Colonic mucosa (tissue), 4 donors: ENCODE measurements around the gene PSMC3. TPM values are rescaled to one million over a fixed set of nuclear protein-coding genes. Genes with fewer than 3 reads are reported as not detected.
A peak's percentile ranks its signal among the peaks of the same experiment; 100 is the strongest.

Source experiments
- DNase-seq: peaks from one replicate; pipeline ENCODE4 v3.0.0-alpha.2; 2020
- H3K27ac ChIP-seq: fragments of 200-600 bp; one replicate; pipeline ENCODE4 v1.8.0; 2021
- H3K27me3 ChIP-seq: fragments of 200-600 bp; one replicate; pipeline ENCODE4 v1.8.0; 2021
- H3K36me3 ChIP-seq: fragments of 200-600 bp; one replicate; pipeline ENCODE4 v1.8.0; 2021
- H3K4me1 ChIP-seq: fragments of 200-600 bp; one replicate; pipeline ENCODE4 v1.8.0; 2021; ENCODE audit warnings: mild to moderate bottlenecking
- H3K4me3 ChIP-seq: fragments of 200-600 bp; one replicate; pipeline ENCODE4 v1.8.0; 2021
- H3K9ac ChIP-seq, 2 donors: one replicate each; pipeline ENCODE4 v1.7.0; 2013; ENCODE audit warnings: control low read depth in 2 of 2, low read depth in 2 of 2, low read length in 2 of 2
- H3K9me3 ChIP-seq: fragments of 200-600 bp; one replicate; pipeline ENCODE4 v1.8.0; 2021
- intact Hi-C: fragments of 100-400 bp; cut with DNase I; formaldehyde crosslinking; loops from one replicate; pipeline ENCODE4 v1.14.1; 2022
- total RNA-seq, 2 donors: library from RNA; stranded (reverse); fragmentation: NEBNext Ultra II Directional in 1 of 2; extraction: Animal tissue kit (Norgen Biotek cat#: 25700) in 1 of 2; gene quantifications; one replicate each; pipeline ENCODE4 v1.2.1, GENCODE V29; 2021
- TF ChIP-seq, protein P1 (sequence below): fragments of 200-600 bp; IDR thresholded peaks from one replicate; pipeline ENCODE4 v1.8.0; 2022; ENCODE audit warnings: antibody characterized with exemption, mild to moderate bottlenecking
- donor health status: healthy.
- donor health status: DM: no; HTN: no; CAD: no.
- donor health status: DM: no; HTN: no; CAD: no.

PSMC3 gene
- total RNA-seq, 2 donors from 2014 or later: 74.4 to 152 TPM

DNA sequence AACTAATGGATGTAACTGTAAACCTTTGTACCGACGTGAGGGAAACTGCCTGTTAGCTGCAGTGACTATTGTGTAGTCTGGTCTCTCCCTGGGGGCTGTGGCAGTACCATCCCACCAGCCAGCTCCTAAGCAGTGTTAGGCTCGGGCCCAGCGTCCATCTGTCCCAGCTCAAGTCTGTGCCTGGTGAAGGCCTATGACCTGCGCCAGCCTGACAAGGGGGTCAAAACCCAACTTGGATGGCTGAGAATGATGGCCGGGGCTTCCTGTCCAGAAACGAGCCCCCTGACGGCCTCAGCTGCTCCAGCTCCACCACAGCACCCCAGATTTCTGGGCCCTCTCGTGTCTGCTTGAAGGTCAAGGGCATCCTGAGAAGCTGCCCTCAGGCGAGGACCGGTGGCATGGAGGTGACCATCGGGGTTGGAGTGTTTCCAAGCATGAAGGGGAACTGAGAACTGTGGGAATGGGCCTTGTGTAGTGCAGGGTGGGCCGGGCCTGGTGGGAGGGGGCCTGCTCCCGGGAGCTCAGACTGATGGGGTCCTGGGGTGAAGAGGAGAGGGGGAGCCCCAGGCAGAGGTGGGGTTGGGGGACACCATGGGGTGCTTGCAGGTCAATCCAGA lies 33.6 kb downstream of the PSMC3 start:
- H3K9me3 ChIP-seq: no peaks in the 10 kb centered on the region
- intact Hi-C loops: no loop called here
- H3K36me3 ChIP-seq: no peaks in the 10 kb centered on the region
- TF ChIP-seq, protein P1, sequence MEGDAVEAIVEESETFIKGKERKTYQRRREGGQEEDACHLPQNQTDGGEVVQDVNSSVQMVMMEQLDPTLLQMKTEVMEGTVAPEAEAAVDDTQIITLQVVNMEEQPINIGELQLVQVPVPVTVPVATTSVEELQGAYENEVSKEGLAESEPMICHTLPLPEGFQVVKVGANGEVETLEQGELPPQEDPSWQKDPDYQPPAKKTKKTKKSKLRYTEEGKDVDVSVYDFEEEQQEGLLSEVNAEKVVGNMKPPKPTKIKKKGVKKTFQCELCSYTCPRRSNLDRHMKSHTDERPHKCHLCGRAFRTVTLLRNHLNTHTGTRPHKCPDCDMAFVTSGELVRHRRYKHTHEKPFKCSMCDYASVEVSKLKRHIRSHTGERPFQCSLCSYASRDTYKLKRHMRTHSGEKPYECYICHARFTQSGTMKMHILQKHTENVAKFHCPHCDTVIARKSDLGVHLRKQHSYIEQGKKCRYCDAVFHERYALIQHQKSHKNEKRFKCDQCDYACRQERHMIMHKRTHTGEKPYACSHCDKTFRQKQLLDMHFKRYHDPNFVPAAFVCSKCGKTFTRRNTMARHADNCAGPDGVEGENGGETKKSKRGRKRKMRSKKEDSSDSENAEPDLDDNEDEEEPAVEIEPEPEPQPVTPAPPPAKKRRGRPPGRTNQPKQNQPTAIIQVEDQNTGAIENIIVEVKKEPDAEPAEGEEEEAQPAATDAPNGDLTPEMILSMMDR: no peak
- H3K9ac ChIP-seq: no peak overlapping the region
- no peaks in the 10 kb centered on the region for H3K27me3 ChIP-seq
- no peaks in the 10 kb centered on the region for H3K4me1 ChIP-seq
- DNase-seq: no peak
- H3K4me3 ChIP-seq: no peak overlapping the region
- H3K27ac ChIP-seq: no peak overlapping the region

DNA sequence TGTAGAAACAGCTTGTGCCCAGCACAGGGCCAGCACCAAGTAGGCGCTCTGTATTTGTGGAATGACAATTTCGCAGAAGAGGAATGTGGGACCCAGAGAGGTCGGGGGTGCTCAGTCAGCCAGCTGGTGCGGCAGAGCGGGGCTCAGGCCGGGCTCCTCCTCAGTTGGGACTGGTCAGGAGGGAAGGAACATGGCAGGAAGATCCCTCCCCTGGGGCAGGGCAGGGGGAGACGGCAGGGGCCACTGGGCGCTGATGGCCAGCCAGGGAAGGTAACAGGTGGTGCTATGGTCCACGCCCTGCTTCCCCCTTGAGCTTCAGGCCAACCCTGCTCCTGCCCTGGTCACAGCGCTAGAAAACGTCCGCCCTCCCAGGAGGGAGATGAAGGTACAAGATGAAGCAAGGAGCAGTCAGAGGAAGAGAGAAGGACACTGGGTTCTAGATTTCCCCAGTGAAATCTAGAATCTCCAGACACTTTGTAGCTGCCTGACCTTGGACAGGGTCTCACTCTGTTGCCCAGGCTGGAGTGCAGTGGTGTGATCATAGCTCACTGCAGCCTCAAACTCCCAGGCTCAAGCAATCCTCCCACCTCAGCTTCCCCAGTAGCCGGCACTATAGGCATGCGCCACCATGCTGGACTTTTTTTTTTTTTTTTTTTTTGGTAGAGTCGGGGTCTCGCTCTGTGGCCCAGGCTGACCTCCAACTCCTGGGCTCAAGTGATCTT lies 34.4 kb downstream of the PSMC3 start:
- H3K27me3 ChIP-seq: no peaks in the 10 kb centered on the region
- H3K9me3 ChIP-seq: no peaks in the 10 kb centered on the region
- H3K27ac ChIP-seq: peak overlapping the region; percentile 40
- H3K36me3 ChIP-seq: no peaks in the 10 kb centered on the region
- intact Hi-C loops: no loop called here
- DNase-seq: no peak
- H3K4me3 ChIP-seq: no peak overlapping the region
- no peak overlapping the region for H3K9ac ChIP-seq
- no peaks in the 10 kb centered on the region for H3K4me1 ChIP-seq
- TF ChIP-seq, protein P1: no peak

DNA sequence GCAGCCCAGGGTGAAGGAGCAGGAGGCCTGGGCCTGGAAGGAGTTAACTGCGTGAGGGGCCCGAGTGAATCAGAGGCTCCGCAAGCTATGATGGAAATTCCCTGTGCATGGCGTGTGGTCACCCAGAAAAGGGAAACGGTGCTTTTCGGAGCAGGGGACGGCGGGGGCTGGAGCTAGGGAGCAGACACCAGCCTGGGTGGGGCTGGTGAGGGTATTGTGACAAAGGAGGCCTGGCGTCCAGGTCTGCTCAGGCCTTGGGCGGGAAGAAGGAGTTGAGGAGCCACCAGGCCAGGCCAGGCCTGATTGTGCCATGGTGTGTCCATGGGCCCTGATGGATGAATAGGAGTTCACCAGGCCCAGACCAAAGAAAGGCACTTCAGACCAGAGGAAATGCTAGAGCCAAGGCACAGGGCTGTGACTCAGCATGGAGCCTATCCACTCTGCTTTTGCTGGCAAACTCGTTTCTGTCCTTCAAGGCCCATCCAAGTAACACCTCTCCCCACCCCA lies 35.1 kb downstream of the PSMC3 start:
- TF ChIP-seq, protein P1: no peak
- H3K27ac ChIP-seq: peak overlapping the region; percentile 42
- intact Hi-C loops: no loop called here
- no peak overlapping the region for H3K9ac ChIP-seq
- DNase-seq: no peak
- H3K4me3 ChIP-seq: no peak overlapping the region
- no peaks in the 10 kb centered on the region for H3K36me3 ChIP-seq
- H3K27me3 ChIP-seq: no peaks in the 10 kb centered on the region
- no peaks in the 10 kb centered on the region for H3K9me3 ChIP-seq
- H3K4me1 ChIP-seq: no peaks in the 10 kb centered on the region

DNA sequence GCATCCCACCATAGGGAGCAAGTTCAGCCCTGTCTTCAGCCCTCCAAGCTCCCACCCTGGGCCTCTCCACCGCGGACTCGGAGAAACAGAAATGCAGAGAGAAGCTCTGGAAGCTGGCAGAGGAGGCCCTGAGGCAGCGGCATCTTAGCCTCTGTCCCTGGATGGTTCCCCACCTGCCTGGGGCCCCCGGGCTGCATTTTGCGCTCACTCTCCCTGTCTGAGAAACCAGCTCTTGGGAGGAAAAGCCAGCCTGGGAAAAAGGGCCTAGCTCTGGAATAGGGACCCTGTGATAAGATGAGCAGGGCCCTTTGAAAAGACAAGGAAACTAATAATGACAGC lies 35.8 kb downstream of the PSMC3 start:
- Histone ChIP-seq H3K9me3 (no peaks in the 10 kb centered on the region), H3K27me3 (no peaks in the 10 kb centered on the region), H3K9ac (no peak overlapping the region), H3K4me1 (no peaks in the 10 kb centered on the region), H3K4me3 (no peak overlapping the region), H3K36me3 (no peaks in the 10 kb centered on the region), H3K27ac (peak overlapping the region; percentile 42)
- no peak for DNase-seq
- TF ChIP-seq, protein P1: no peak
- intact Hi-C loops: no loop called here

DNA sequence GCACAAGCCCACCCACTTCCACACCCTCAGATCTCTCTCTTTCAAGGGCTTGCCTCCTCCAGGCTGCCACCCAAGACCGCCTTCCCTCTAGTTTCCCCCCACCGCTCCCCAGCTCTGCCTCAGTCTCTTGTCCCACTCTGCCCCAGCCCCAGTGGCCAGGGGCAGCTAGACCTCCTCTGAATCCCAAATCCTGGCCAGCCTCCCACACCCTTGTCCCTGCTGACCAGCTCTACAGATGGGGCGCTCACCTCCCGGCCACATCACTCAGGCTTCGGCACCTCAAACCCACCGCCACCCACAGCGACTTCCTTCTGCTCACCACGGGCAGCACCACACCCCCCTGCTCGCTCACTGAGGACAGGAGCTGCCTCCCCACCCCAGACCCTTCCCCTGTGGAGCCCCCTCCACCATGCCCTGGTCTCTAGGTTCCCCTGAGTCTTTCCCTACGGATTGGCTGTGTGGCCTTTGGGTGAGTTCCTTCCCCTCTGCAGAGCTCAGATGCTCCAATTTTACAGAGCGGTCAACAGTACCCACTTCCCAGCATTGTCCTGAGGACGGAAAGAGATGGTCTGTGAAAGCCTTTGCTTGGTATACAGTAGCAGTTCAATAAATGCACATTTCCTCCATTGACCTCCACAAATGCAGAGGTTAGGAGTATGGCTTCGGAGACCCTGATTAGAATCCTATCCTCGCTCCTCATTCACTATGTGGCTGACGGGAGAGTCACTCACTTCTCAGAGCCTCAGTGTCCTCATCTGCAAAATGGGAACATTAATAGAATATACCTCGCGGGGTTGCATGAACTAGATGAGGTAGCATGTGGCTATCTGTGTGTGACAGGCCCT lies 36.4 kb downstream of the PSMC3 start:
- TF ChIP-seq, protein P1: no peak
- Histone ChIP-seq H3K9ac (no peak overlapping the region), H3K9me3 (no peaks in the 10 kb centered on the region), H3K27ac (no peak overlapping the region), H3K36me3 (no peaks in the 10 kb centered on the region), H3K4me3 (no peak overlapping the region), H3K4me1 (no peaks in the 10 kb centered on the region), H3K27me3 (no peaks in the 10 kb centered on the region)
- DNase-seq: no peak
- intact Hi-C loops: no loop called here
